Stimulated activated CD4-positive, alpha-beta T cell treated with anti-CD3 and anti-CD28 coated beads, Interleukin-4, amount 100 ng/mL, for 4 hours (primary cell): ENCODE data around the gene OSBPL9.
"Not testable (repeated sequence)": the region's sequence is repeated elsewhere in the genome, so short reads cannot be mapped to it uniquely, and the experiment has no call there.

Source experiments
- DNase-seq, 2 experiments: peaks; one replicate each; pipeline ENCODE4 v3.0.0-alpha.2; 2020

OSBPL9 gene

DNA sequence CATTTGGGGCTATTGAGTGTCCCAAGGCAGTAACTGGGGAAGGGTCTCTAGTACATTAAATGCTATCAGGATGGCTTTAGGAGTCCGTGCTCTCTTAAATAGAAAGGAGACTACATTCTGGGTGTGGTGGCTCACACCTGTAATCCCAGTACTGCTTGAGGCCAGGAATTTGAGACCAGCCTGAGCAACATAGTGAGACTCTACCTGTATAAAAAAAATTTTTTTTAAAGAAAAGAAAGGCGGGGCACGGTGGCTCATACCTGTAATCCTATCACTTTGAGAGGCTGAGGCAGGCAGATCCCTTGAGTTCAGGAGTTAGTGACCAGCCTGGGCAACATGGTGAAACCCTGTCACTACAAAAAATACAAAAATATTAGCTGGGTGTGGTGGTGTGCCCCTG, 21.5 kb downstream of the OSBPL9 start:
- DNase-seq, result no peak

GRCh38 chr1:51639694-51640093, 22.8 kb downstream of the OSBPL9 start:
- DNase-seq, result no peak

GRCh38 chr1:51641096-51641495, 24.2 kb downstream of the OSBPL9 start:
- no peak for DNase-seq

DNA sequence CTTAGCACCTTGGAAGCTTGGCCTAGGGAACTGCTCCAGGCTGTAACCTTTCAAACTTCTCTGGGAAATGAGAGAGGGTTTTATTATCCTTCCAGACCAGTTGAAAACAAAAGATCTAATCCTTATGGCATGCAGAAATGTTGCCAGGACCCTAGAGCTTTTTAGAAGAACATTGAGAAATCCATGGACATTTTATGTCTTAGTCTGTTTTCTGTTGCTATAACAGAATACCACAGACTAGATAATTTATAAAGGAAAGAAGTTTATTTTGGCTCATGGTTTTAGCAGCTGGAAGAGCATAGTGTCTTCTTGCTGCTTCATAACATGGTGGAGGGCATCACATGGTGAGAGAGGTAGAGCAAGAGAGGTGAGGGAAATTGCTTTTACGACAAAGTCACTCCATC, 25.8 kb downstream of the OSBPL9 start:
- DNase-seq, result no peak

- no peak for DNase-seq
These were observed 26.5 kb downstream of the OSBPL9 start for GRCh38 chr1:51643362-51643761.

DNA sequence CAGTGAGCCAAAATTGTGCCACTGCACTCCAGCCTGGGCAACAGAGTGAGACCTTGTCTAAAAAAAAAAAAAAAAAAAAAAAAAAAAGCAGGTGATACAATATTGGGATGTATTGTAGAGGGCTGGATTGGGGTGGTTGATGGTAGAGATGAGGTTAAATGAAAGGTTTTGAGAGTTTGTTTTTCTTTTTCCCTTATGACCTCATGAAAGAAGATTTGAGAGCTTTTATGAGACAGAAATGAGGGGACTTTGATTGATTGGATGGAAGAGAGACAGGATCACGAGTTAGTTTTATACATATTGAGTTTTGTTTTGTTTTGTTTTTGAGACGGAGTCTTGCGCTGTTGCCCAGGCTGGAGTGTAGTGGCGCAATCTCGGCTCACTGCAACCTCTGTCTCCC, 27.1 kb downstream of the OSBPL9 start:
- DNase-seq, result no peak

DNA sequence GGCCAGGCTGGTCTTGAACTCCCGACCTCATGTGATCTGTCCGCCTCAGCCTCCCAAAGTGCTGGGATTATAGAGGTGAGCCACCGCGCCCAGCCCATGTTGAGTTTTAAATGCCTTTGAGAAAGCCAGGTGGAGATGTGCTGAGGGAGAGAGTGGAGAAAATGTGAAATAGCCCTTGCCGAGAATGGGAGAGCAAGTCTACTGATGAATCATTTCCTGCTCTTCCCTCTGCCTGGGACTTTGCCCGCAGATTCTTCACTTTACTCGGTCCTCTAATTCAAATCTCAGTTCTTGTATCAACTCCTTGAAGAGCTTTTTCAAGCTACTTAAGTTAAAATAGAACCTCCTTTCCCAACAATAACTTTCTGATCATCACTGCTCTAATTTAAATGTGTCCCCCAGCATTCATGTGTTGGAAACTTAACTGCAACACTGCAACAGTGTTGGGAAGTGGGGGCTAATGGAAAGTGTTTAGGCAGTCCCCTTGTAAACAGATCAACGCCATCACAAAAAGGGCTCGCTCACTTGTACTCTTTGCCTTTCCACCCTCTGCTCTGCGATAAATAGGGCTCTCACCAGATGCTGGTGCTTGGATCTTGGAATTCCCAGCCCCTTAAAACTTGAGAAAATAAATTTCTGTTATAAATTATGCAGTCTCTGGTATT, 27.8 kb downstream of the OSBPL9 start:
- no peak for DNase-seq

- not testable (repeated sequence) for DNase-seq
These were observed 29.7 kb downstream of the OSBPL9 start for GRCh38 chr1:51646592-51646991.

DNA sequence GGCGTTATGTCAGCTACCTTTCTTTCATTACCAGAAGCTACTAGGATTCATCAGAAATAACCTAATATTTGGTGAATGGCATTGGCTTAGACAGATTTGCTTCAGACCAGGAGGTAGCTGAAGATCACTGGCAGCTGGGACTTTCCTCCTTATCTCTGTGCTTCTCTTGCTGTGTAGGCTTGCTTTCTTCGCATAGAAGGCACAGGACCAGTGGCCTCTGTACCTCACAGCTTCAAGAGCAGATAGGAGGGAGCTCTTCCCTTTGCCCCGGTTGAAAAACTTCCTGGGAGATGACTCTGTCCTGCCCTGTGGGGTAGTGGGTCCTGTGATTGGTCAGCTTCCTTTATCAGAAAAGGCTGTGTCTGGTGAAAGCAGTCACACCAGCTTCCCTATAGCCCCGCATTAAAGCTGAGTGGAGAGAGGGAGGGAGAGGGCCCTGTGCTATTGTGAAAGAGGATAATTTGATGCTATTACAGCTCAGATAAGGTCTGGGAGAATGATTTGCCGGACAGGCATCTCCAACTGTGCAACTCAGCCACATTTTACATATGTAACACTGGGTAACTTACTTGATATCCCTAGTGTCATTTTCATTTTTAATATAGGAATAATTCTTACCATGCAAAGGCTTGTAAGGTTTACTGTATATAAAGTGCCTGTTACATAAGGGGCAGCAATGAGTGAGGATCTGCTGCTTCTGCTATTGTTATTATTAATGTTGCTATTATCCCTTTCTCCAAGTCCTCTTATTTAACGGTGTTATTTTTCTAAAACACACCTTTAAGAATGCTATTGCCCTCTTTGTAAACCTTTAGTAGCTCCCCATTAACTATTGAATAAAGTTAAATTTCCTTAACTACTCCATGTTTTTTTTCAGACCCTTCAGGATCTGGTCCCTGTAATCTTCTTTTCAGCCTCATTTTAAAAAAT, 31.6 kb downstream of the OSBPL9 start:
- no peak for DNase-seq

- no peak for DNase-seq
These were observed 32.8 kb downstream of the OSBPL9 start for GRCh38 chr1:51649593-51650091.

DNA sequence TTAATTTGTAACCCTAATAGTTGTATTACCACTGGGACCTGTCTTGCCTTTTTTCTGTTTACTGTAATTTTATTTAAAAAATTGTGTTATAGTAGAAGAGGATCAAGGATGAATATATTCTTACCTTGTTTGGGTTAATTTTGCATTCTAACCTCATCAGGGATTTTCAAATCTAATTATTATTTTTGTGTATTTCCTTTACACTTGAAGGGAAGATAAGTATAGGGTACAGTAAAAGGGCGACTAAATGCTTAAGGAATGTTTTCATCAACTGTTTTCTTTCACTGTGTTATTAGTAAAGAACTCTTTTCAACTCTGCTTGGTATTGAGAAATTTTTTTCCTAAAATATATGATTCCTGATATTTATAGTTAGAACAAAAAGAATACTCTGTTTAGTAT, 33.3 kb downstream of the OSBPL9 start:
- no peak for DNase-seq

DNA sequence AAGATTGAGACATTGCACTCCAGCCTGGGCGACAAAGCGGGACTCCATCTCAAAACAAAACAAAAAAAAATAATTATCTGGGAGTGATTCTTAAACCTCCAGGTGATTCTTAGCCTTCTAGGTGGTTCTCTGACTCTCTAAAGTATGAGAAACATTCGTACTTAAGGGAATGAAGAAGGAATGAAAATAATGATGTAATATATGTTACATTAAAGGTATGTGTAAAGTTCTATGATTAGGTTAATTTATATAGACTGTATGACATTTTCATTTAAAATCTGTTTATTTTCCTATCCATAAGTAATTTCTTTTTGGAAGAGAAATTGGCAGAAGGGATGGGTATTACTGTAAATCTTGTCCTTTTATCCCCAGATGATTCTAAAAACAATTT, 34.7 kb downstream of the OSBPL9 start:
- no peak for DNase-seq

GRCh38 chr1:51652599-51652998, 35.7 kb downstream of the OSBPL9 start:
- DNase-seq, result no peak

DNA sequence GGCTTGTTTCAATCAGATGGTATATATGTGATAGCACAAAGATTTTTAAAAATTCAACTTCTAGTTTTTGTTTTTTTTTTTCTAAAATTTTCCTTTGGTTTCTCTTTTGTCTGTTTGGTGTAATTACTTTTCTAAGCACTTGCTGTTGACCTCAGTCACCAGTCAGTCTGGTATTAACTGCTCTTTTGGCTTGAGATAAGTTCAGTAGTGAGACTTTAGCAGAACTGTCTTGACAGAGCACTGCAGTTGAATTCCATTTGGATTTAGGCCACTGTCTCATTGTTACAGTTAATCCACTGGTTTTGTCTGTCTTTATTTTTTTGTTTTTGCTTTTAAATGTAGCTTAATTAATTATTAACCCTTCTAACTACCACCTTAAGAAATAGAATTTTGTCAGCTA, 36.2 kb downstream of the OSBPL9 start:
- DNase-seq, result no peak

DNA sequence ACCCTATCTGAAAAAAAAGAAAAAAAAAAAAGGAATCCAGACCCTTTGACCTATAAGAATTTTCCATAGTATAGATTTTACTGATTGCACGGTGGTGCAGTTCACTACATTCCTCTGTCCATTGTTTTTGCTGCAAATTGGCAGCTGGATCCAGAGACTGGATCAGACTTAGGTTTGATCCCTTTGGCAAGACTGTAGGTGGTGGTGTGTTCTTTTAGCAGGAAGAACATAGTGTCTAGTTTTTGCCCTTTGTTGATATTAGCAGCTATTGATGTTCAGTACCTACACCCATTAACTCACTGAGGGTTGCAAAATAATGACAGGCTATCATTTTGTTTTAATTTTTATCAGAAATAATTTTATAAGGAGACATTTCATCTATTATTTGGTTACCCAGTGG, 37.1 kb downstream of the OSBPL9 start:
- DNase-seq, result no peak

- DNase-seq, result no peak
These were observed 39.5 kb downstream of the OSBPL9 start for GRCh38 chr1:51656374-51656773.

DNA sequence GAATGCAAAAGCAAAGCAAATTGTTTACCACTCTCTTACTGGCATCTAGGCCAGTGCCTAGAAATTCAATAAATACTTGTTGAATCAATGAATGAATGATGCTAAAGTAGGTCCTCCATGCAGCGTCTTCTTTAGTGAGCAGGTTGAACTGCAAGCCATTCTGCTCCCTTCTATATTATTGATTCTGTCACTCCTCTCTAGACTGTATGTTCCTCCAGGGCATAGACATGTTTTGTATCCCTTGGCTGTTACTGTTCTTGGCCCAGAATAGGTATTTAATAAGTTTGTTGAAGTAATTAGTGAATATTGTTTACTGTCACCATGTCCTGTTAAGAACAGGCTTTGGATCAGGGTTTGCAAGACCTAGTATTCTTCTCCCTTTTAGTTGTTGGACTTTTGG, 43.7 kb downstream of the OSBPL9 start:
- DNase-seq, result no peak

DNA sequence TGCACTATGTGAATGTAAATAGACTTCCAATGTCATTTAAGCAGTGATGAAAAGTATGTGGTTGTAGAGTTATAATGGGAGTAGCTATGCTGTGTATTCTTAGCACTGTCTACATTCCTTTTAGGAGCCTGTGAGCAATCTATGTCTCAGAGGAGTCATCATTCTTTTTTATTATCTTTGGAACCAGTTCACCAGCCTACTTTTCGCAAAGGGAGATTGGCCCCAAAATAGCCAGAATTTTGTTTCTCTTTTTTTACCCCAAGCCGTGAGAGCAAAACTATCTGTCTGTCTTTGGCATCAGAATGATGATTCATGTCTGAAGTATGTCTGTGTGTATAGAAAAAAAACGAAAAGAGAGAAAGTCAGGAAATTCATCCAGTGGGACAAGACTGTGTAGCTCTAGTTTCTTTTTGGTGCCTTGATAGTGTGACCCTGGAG, 44.2 kb downstream of the OSBPL9 start:
- DNase-seq, result no peak

GRCh38 chr1:51663105-51663504, 46.2 kb downstream of the OSBPL9 start:
- no peak for DNase-seq

DNA sequence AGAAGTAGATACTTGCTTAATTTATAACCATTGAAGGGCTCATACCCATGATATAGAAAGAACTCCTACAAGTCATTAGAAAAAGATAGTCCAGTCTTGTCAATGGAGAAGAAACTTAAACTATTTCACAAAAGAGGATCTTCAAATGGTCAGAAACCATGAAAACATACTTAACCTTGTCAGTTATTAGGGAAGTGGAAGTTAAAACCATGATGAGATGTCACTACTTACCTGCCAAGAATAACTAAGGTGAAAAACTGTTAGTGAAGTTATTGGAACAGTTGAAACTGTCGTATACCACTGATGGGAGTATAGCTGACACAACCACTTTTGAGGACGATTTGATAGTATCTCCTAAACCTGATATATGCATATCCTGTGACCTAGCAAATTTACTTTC, 46.8 kb downstream of the OSBPL9 start:
- DNase-seq, result no peak

- DNase-seq, result no peak
These were observed 47.7 kb downstream of the OSBPL9 start for GRCh38 chr1:51664421-51665240.

GRCh38 chr1:51666478-51666877, 49.6 kb downstream of the OSBPL9 start:
- no peak for DNase-seq

- DNase-seq, result no peak
These were observed 50.7 kb downstream of the OSBPL9 start for GRCh38 chr1:51667561-51667960.
